ENCODE results near the gene LCN12. TPM values are rescaled to one million over a fixed set of nuclear protein-coding genes. Genes with fewer than 3 reads are reported as not detected.

Gene LCN12
- total RNA-seq, 2 experiments from 2014 or later = 0.68 to 1.2 TPM

GRCh38 chr9:136970361-136970760, 18.3 kb downstream of the LCN12 start:
- Mint-ChIP-seq H3K9me3 (ENCODE audit: low read depth) (no peaks in the 10 kb centered on the region), H3K4me1 (peaks cover 18% of the 10 kb centered on the region), H3K27me3 (no peaks in the 10 kb centered on the region), H3K36me3 (no peaks in the 10 kb centered on the region), H3K4me3 (no peak overlapping the region), H3K27ac (no peak overlapping the region)
- ATAC-seq (no peak), DNase-seq (no peak)
- CTCF ChIA-PET = interaction anchor here (1.4 to 3.5 kb wide), 3 partner anchors 23 to 65 kb away, joined by 4 to 16 read pairs (median 13); partner anchors contain the start of gene ABCA2

- CTCF ChIA-PET = interaction anchor here (0.7 to 3.0 kb wide), 4 partner anchors 24 to 64 kb away, joined by 3 to 13 read pairs (median 4); partner anchors contain the start of gene ABCA2
- no peak for ATAC-seq
These were observed 19.7 kb downstream of the LCN12 start for GRCh38 chr9:136971746-136972145.

GRCh38 chr9:136972335-136972734, 20.3 kb downstream of the LCN12 start:
- DNase-seq (no peak), ATAC-seq (no peak)
- Mint-ChIP-seq H3K4me3 (no peak overlapping the region), H3K9me3 (ENCODE audit: low read depth) (no peaks in the 10 kb centered on the region), H3K4me1 (peaks cover 15% of the 10 kb centered on the region), H3K27me3 (no peaks in the 10 kb centered on the region), H3K36me3 (no peaks in the 10 kb centered on the region), H3K27ac (no peak overlapping the region)
- CTCF ChIA-PET = interaction anchor here (0.9 to 3.0 kb wide), 2 partner anchors 57 to 63 kb away, joined by 3 to 13 read pairs; partner anchors contain the start of gene ABCA2

More at GRCh38 chr9:136971746-136972145, 19.7 kb downstream of the LCN12 start:
- H3K4me1 Mint-ChIP-seq = peaks cover 15% of the 10 kb centered on the region
- no peaks in the 10 kb centered on the region for H3K9me3 Mint-ChIP-seq (ENCODE audit: low read depth)
- no peak overlapping the region for H3K4me3 Mint-ChIP-seq
- no peak for DNase-seq
- H3K27ac Mint-ChIP-seq = no peak overlapping the region
- H3K27me3 Mint-ChIP-seq = no peaks in the 10 kb centered on the region
- H3K36me3 Mint-ChIP-seq = no peaks in the 10 kb centered on the region

GRCh38 chr9:136972743-136973142, 20.7 kb downstream of the LCN12 start:
- H3K27me3 Mint-ChIP-seq = no peaks in the 10 kb centered on the region
- DNase-seq (no peak), ATAC-seq (no peak)
- no peak overlapping the region for H3K4me3 Mint-ChIP-seq
- no peaks in the 10 kb centered on the region for H3K36me3 Mint-ChIP-seq
- H3K27ac Mint-ChIP-seq = no peak overlapping the region
- CTCF ChIA-PET = interaction anchor here (0.9 to 3.0 kb wide), 3 partner anchors 56 to 95 kb away, joined by 3 to 13 read pairs (median 3); partner anchors contain the start of gene ABCA2
- H3K4me1 Mint-ChIP-seq = peaks cover 15% of the 10 kb centered on the region
- no peaks in the 10 kb centered on the region for H3K9me3 Mint-ChIP-seq (ENCODE audit: low read depth)

- H3K4me3 Mint-ChIP-seq = no peak overlapping the region
- ATAC-seq = no peak
- H3K4me1 Mint-ChIP-seq = peaks cover 15% of the 10 kb centered on the region
These were observed 21.8 kb downstream of the LCN12 start for GRCh38 chr9:136973618-136974617.

GRCh38 chr9:136974817-136975535, 22.9 kb downstream of the LCN12 start:
- DNase-seq = no peak
- Mint-ChIP-seq H3K36me3 (no peaks in the 10 kb centered on the region), H3K27ac (peak overlapping the region; percentile 34), H3K4me3 (peak overlapping the region; percentile 19), H3K27me3 (no peaks in the 10 kb centered on the region), H3K9me3 (ENCODE audit: low read depth) (no peaks in the 10 kb centered on the region), H3K4me1 (peaks cover 15% of the 10 kb centered on the region)
- CTCF ChIA-PET = interaction anchor here (1.0 to 3.8 kb wide), 14 partner anchors 9 to 206 kb away, joined by 3 to 30 read pairs (median 10); partner anchors contain the start of genes ABCA2, CLIC3, FUT7 and NPDC1
- no peak for ATAC-seq

More at GRCh38 chr9:136973618-136974617, 21.8 kb downstream of the LCN12 start:
- DNase-seq = no peak
- Mint-ChIP-seq H3K9me3 (ENCODE audit: low read depth) (no peaks in the 10 kb centered on the region), H3K27ac (no peak overlapping the region), H3K36me3 (no peaks in the 10 kb centered on the region), H3K27me3 (no peaks in the 10 kb centered on the region)
- CTCF ChIA-PET = interaction anchor here (0.9 to 3.8 kb wide), 11 partner anchors 8 to 205 kb away, joined by 3 to 30 read pairs (median 12); partner anchors contain the start of genes ABCA2, NPDC1 and PAXX

GRCh38 chr9:136975644-136976043, 23.6 kb downstream of the LCN12 start:
- CTCF ChIA-PET = interaction anchor here (1.1 to 3.8 kb wide), 15 partner anchors 10 to 71 kb away, joined by 3 to 30 read pairs (median 9); partner anchors contain the start of genes ABCA2, CLIC3, FUT7 and NPDC1
- DNase-seq = peak; percentile 63
- H3K9me3 Mint-ChIP-seq (ENCODE audit: low read depth) = no peaks in the 10 kb centered on the region
- no peaks in the 10 kb centered on the region for H3K27me3 Mint-ChIP-seq
- H3K36me3 Mint-ChIP-seq = no peaks in the 10 kb centered on the region
- peaks cover 15% of the 10 kb centered on the region for H3K4me1 Mint-ChIP-seq
- H3K4me3 Mint-ChIP-seq = peak overlapping the region; percentile 19
- no peak for ATAC-seq
- H3K27ac Mint-ChIP-seq = no peak overlapping the region

GRCh38 chr9:136977223-136977622, 25.1 kb downstream of the LCN12 start, which contains the start of gene PTGDS:
TSS of gene PTGDS (plus strand) at chr9:136977504. CDS start at chr9:136977579, 75 bp downstream.
- H3K4me3 Mint-ChIP-seq = no peak within 1 kb of the TSS
- CTCF ChIA-PET = interaction anchor here (1.4 to 3.8 kb wide), 6 partner anchors 12 to 135 kb away, joined by 3 to 17 read pairs (median 10); partner anchors contain the start of gene AJM1
- no peaks in the 10 kb centered on the region for H3K27me3 Mint-ChIP-seq
- H3K27ac Mint-ChIP-seq = no peak within 1 kb of the TSS
- no peaks in the 10 kb centered on the region for H3K9me3 Mint-ChIP-seq (ENCODE audit: low read depth)
- DNase-seq (no peak), ATAC-seq (no peak)
- no peaks in the 10 kb centered on the region for H3K36me3 Mint-ChIP-seq
- peaks cover 15% of the 10 kb centered on the region for H3K4me1 Mint-ChIP-seq

GRCh38 chr9:136977649-136978072, 25.6 kb downstream of the LCN12 start:
- Mint-ChIP-seq H3K36me3 (no peaks in the 10 kb centered on the region), H3K9me3 (ENCODE audit: low read depth) (no peaks in the 10 kb centered on the region), H3K4me1 (peaks cover 15% of the 10 kb centered on the region), H3K4me3 (no peak overlapping the region), H3K27me3 (no peaks in the 10 kb centered on the region), H3K27ac (no peak overlapping the region)
- DNase-seq (no peak), ATAC-seq (no peak)
- CTCF ChIA-PET = interaction anchor here (0.5 to 1.9 kb wide), 9 partner anchors 9 to 185 kb away, joined by 3 to 11 read pairs (median 3); partner anchors contain the start of genes FBXW5 and PAXX

GRCh38 chr9:136978073-136978864, 26.2 kb downstream of the LCN12 start:
- no peaks in the 10 kb centered on the region for H3K36me3 Mint-ChIP-seq
- H3K27ac Mint-ChIP-seq = no peak overlapping the region
- DNase-seq (peak; percentile 83), ATAC-seq (peak; percentile 63)
- H3K4me3 Mint-ChIP-seq = no peak overlapping the region
- peaks cover 15% of the 10 kb centered on the region for H3K4me1 Mint-ChIP-seq
- no peaks in the 10 kb centered on the region for H3K9me3 Mint-ChIP-seq (ENCODE audit: low read depth)
- CTCF ChIA-PET = interaction anchor here (0.5 to 1.9 kb wide), 10 partner anchors 9 to 186 kb away, joined by 3 to 11 read pairs (median 4); partner anchors contain the start of genes FBXW5 and PAXX
- H3K27me3 Mint-ChIP-seq = peaks cover 5% of the 10 kb centered on the region

- no peak overlapping the region for H3K27ac Mint-ChIP-seq
- H3K36me3 Mint-ChIP-seq = no peaks in the 10 kb centered on the region
- no peak for DNase-seq
- no peaks in the 10 kb centered on the region for H3K9me3 Mint-ChIP-seq (ENCODE audit: low read depth)
- peak; percentile 5 for ATAC-seq
- peaks cover 9% of the 10 kb centered on the region for H3K27me3 Mint-ChIP-seq
- no peak overlapping the region for H3K4me3 Mint-ChIP-seq
- H3K4me1 Mint-ChIP-seq = peaks cover 16% of the 10 kb centered on the region
- CTCF ChIA-PET = interaction anchor here (1.2 to 1.9 kb wide), 7 partner anchors 13 to 117 kb away, joined by 3 to 11 read pairs (median 4); partner anchors contain the start of genes FBXW5 and PAXX
These were observed 26.9 kb downstream of the LCN12 start for GRCh38 chr9:136978865-136979544.

Measured in activated CD8-positive, alpha-beta memory T cell treated with anti-CD3 and anti-CD28 coated beads, Interleukin-2, amount 10 ng/mL, durations not matched to agents 7 days and 5 days (primary cell).